HG03066 (cell line): ENCODE results near the gene FAM200C.
"Not testable (repeated sequence)": the region's sequence is repeated elsewhere in the genome, so short reads cannot be mapped to it uniquely, and the experiment has no call there.

Experiments used
- ATAC-seq: cut with Tn5 transposase; IDR thresholded peaks from one replicate; pipeline ENCODE4 v1.9.1; 2021; ENCODE audit warnings: low read depth; ENCODE audit not compliant: unreplicated experiment

FAM200C gene

GRCh38 chr5:160399402-160400353 lies at the start of gene FAM200C:
TSS of gene FAM200C (minus strand) at chr5:160400054. CDS start at chr5:160395490, 4,564 bp downstream.
- ATAC-seq, result peak; percentile 84

- ATAC-seq, result no peak
Measured at GRCh38 chr5:160449458-160449857, 49.6 kb upstream of the FAM200C start.

GRCh38 chr5:160448886-160449285 lies 49.0 kb upstream of the FAM200C start:
- ATAC-seq, result no peak

DNA sequence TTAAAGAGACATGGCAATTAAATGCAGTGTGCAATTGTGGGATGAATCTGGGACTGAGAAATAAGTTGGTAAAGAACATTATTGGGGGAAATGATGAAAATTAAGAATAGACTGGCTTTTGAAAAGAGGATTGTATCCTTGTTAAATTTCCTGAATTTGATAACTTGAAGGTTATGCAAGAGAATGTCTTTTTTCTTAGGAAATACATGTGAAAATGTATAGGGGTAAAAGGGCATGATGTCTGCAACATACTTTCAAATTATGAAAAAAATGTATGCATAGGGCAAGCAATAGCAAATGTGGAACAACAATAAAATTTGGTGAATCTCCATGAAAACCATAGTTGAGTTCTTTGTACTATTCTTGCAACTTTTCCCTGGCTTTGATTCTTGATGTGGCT lies 45.9 kb upstream of the FAM200C start:
- no peak for ATAC-seq

- ATAC-seq, result no peak
Measured at GRCh38 chr5:160445132-160445531, 45.3 kb upstream of the FAM200C start.

- ATAC-seq, result no peak
Measured at GRCh38 chr5:160444407-160444806, 44.6 kb upstream of the FAM200C start.

DNA sequence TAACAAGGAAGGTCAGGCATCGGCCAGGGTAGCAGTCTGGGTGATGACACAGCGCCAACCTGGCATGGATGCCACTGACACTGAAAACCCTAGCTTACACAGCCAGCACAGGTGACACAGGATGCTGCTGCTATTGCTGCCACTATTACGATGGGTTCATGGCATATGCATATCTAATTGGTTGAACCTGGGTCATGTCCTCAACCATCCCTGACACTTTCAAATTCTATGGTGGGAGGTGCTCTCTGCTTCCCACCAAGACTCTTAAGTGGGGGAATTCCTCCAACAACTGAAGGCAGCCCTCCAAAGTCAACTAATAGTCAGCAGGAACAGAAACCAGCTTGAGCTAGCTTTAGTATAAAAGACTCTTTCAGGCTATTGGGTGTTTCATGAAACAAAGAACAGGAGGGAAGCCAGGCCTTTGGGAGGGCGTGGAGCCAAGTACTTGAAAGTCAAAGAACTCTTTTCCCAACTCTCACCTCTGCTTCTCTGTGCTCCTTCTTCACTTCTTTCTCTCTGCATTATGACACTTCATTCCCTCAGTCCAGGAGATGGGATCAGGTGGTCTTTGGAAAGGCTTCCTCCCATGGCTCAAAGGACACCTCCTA lies 43.1 kb upstream of the FAM200C start:
- no peak for ATAC-seq

DNA sequence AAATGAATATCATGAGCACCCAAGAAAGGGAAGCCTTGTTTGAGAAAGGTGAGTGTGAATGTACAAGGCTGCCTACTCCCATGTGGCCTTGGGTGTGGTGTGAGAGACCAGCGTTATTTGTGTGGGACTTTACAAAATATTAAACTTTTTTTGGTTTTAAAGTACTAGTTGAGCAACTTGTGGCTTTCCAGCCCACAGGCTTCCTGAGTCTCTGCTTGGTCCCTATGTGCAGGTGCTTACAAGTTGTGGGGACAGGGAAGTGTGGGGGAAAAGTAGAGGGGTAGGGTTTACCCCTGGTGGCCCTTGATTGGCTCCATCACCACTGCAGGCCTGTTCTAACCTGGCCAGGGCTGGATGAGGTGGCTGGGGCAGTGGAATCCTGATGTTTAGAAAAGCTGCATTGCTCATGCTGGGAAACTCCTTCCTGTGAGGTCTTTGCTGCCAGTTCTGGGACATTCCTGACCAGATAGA lies 41.5 kb upstream of the FAM200C start:
- no peak for ATAC-seq

GRCh38 chr5:160439205-160439600 lies 39.3 kb upstream of the FAM200C start:
- ATAC-seq, result peak; percentile 57

DNA sequence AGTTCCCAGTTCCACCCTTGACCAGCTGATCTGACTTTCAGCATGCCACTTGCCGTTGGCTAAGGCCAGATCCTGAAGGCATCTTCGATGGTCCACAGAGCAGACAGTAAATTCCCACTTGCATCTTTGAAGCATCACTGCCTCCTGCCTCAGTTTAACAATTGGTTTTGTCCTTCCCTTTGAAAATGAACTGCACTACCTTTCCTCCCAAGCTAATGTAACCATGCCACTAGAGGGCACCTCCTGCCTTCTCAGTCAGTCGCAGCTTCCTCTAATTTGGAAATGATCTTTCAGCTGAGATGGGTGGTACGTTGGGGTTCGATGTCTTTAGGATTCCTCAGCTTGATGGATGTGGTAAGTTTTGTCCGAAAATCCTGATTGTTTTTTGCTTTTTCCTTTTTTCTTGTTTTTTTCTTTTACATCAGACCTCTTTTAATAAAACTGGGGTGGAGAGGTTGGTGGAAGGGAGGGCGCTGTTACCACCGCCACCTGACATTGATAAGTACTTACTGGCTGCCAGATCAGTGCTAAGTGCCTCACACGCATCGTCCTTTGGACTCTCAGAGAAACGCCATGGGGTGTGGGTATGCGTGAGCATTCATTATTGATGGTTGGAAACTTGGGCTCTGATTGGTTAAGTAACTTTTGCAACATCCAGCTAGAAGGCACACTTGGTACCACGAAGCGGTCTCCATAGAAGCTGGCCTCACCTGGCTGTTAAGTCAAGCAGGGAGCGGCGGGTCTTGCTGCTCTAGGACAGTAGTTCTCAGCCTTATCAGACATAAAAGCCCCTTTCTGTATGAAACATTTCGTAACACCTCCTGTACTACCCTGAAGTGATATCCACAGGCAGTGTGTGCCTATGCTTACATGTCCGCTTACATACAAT lies 38.7 kb upstream of the FAM200C start:
- peak; percentile 28 for ATAC-seq

- no peak for ATAC-seq
Measured at GRCh38 chr5:160437271-160437670, 37.4 kb upstream of the FAM200C start.

- not testable (repeated sequence) for ATAC-seq
Measured at GRCh38 chr5:160436661-160437060, 36.8 kb upstream of the FAM200C start.

DNA sequence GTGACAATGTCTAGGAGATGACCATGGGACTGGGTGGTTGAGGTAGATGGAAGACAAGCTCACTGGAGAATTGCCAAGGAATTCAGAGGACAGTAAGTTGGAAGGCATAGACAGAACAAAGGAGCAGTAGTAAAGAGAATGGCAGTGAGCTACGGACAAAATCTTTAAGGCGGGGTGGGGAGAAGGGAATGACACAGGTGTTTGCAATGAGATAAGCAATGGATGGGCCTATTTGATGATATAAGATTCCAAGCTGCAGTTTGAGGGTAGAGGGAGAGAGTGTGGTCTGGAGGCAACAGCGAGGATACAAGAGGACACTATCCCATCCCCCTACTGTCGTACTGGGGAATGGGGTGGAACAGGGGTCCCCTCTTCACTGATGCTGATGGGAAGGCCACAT lies 36.2 kb upstream of the FAM200C start:
- ATAC-seq, result no peak

DNA sequence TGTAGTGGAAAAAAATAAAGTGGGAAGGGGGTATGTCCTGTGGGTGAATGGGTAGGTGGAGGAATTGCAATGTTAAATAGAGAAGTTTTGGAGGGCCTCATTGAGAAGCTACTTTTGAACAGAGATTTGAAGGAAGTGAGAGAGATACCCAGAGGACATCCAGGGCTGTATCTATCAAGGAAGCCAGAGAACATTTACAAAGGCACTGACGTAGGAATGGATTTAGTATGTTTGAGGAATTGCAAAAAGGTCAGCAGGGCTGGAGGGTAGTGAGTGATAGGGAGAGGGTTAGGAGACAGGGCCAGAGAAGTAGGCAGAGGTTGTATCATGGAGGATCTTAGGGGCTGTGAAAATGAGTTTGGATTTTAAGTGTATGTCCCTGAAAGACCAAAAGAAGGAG lies 35.7 kb upstream of the FAM200C start:
- no peak for ATAC-seq

DNA sequence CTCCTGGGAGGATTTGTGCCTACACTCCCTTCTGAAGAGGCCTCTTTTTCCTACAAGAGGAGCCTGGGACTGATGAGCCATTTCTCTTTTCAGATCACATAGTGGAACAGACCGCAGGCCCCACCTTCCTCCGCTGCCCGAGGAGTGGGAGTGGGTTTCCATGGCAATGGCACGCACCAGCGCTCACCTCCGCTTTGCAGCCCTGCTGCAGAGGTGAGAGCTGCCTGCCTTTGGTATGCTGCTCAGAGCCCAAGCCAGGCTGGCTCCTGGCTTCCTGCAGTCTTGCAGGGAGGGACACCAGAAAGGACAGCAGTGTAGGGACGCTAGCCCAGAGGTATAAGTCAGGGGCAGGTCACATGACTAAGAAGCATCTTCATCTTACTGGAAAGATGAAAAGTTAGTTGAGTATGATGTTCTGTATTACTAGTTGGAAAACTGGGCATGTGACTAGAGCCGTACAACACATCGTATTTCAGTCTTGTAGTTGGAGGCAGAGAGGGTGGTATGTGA lies 34.2 kb upstream of the FAM200C start:
- ATAC-seq, result peak; percentile 79

- no peak for ATAC-seq
Measured at GRCh38 chr5:160432787-160433186, 32.9 kb upstream of the FAM200C start.

DNA sequence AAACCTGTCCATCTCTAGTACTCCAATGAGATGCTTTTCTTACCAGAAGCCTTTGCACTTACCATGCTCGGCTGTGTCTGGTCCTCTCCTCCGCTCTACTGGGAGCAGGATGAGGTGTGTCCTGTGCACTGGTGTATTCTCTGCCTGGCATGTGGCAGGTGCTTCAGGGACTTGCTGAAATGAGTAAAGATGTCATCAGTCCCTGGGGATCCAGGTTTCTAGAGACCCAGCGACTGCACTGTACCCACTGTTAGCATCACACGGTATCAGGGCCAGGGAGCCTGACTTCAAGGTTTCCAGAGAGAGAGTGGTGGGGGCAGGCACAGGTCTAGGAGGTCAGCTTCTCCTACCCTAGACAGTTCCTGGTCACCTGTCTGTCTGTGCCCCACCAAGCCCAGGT lies 32.3 kb upstream of the FAM200C start:
- ATAC-seq, result no peak

- ATAC-seq, result no peak
Measured at GRCh38 chr5:160427607-160428006, 27.8 kb upstream of the FAM200C start.

GRCh38 chr5:160423099-160423498 lies 23.2 kb upstream of the FAM200C start:
- ATAC-seq, result no peak

GRCh38 chr5:160421625-160422258 lies 21.9 kb upstream of the FAM200C start, which contains the start of gene PTTG1:
TSS of gene PTTG1 (plus strand) at chr5:160421855. CDS start at chr5:160422313, 458 bp downstream.
- ATAC-seq, result peak; percentile 66
